ENCODE data around the gene ALDH1A2. TPM values are rescaled to one million over a fixed set of nuclear protein-coding genes. Genes with fewer than 3 reads are reported as not detected.

ALDH1A2 gene
- total RNA-seq, 2 donors from 2014 or later = 4.3 to 37.5 TPM

- DNase-seq (ENCODE audit: low spot score) (no peak), ATAC-seq (ENCODE audit: insufficient number of reproducible peaks, low FRiP score, low read depth) (no peak)
- Histone ChIP-seq H3K4me3 (no peak overlapping the region), H3K9me3 (no peaks in the 10 kb centered on the region), H3K36me3 (no peaks in the 10 kb centered on the region), H3K4me1 (ENCODE audit: control insufficient read depth in 1 of 2, low read depth in 2 of 2) (no peaks in the 10 kb centered on the region), H3K27ac (no peak overlapping the region), H3K27me3 (replicated peaks; ENCODE audit: insufficient read depth) (no peaks in the 10 kb centered on the region)
- TF ChIP-seq CTCF (IDR thresholded peaks at IDR 0.05) = no peak
Measured at GRCh38 chr15:58044551-58044950, 21.0 kb downstream of the ALDH1A2 start.

- ATAC-seq (ENCODE audit: insufficient number of reproducible peaks, low FRiP score, low read depth) = no peak
- Histone ChIP-seq H3K4me3 (no peak overlapping the region), H3K36me3 (no peaks in the 10 kb centered on the region), H3K27ac (no peak overlapping the region), H3K27me3 (replicated peaks; ENCODE audit: insufficient read depth) (no peaks in the 10 kb centered on the region), H3K9me3 (no peaks in the 10 kb centered on the region), H3K4me1 (ENCODE audit: control insufficient read depth in 1 of 2, low read depth in 2 of 2) (no peaks in the 10 kb centered on the region)
- peak; percentile 49 for TF ChIP-seq CTCF (IDR thresholded peaks at IDR 0.05)
- DNase-seq (ENCODE audit: low spot score) = no peak
Measured at GRCh38 chr15:58043192-58043903, 22.2 kb downstream of the ALDH1A2 start.

GRCh38 chr15:58042006-58042405 is 23.5 kb downstream of the ALDH1A2 start:
- Histone ChIP-seq H3K9me3 (no peaks in the 10 kb centered on the region), H3K27ac (no peak overlapping the region), H3K36me3 (no peaks in the 10 kb centered on the region), H3K27me3 (replicated peaks; ENCODE audit: insufficient read depth) (no peaks in the 10 kb centered on the region), H3K4me3 (no peak overlapping the region), H3K4me1 (ENCODE audit: control insufficient read depth in 1 of 2, low read depth in 2 of 2) (no peaks in the 10 kb centered on the region)
- no peak for ATAC-seq (ENCODE audit: insufficient number of reproducible peaks, low FRiP score, low read depth)
- no peak for DNase-seq (ENCODE audit: low spot score)
- no peak for TF ChIP-seq CTCF (IDR thresholded peaks at IDR 0.05)

- Histone ChIP-seq H3K4me3 (no peak overlapping the region), H3K4me1 (ENCODE audit: control insufficient read depth in 1 of 2, low read depth in 2 of 2) (no peaks in the 10 kb centered on the region), H3K9me3 (no peaks in the 10 kb centered on the region), H3K27ac (no peak overlapping the region), H3K27me3 (replicated peaks; ENCODE audit: insufficient read depth) (no peaks in the 10 kb centered on the region), H3K36me3 (no peaks in the 10 kb centered on the region)
- ATAC-seq (ENCODE audit: insufficient number of reproducible peaks, low FRiP score, low read depth) (no peak), DNase-seq (ENCODE audit: low spot score) (no peak)
- no peak for TF ChIP-seq CTCF (IDR thresholded peaks at IDR 0.05)
Measured at GRCh38 chr15:58040150-58040549, 25.4 kb downstream of the ALDH1A2 start.

- ATAC-seq (ENCODE audit: insufficient number of reproducible peaks, low FRiP score, low read depth) = no peak
Measured at GRCh38 chr15:58039079-58040035, 26.2 kb downstream of the ALDH1A2 start.

More at GRCh38 chr15:58039079-58040035, 26.2 kb downstream of the ALDH1A2 start:
- no peak for DNase-seq (ENCODE audit: low spot score)
- Histone ChIP-seq H3K4me1 (ENCODE audit: control insufficient read depth in 1 of 2, low read depth in 2 of 2) (no peaks in the 10 kb centered on the region), H3K4me3 (no peak overlapping the region), H3K36me3 (no peaks in the 10 kb centered on the region), H3K9me3 (no peaks in the 10 kb centered on the region), H3K27ac (no peak overlapping the region), H3K27me3 (replicated peaks; ENCODE audit: insufficient read depth) (no peaks in the 10 kb centered on the region)
- no peak for TF ChIP-seq CTCF (IDR thresholded peaks at IDR 0.05)

Data from thoracic aorta (tissue), 2 donors.